ENCODE results near the gene OTOGL.

- TF ChIP-seq EZH2 (IDR thresholded peaks at IDR 0.05; ENCODE audit: borderline replicate concordance, low read length): no peak
- no peak for TF ChIP-seq CTCF (IDR thresholded peaks at IDR 0.05; ENCODE audit: low read length)
Measured at GRCh38 chr12:80196419-80196818, 97.1 kb downstream of the OTOGL start.
